ENCODE measurements around the gene SUSD1.

DNA sequence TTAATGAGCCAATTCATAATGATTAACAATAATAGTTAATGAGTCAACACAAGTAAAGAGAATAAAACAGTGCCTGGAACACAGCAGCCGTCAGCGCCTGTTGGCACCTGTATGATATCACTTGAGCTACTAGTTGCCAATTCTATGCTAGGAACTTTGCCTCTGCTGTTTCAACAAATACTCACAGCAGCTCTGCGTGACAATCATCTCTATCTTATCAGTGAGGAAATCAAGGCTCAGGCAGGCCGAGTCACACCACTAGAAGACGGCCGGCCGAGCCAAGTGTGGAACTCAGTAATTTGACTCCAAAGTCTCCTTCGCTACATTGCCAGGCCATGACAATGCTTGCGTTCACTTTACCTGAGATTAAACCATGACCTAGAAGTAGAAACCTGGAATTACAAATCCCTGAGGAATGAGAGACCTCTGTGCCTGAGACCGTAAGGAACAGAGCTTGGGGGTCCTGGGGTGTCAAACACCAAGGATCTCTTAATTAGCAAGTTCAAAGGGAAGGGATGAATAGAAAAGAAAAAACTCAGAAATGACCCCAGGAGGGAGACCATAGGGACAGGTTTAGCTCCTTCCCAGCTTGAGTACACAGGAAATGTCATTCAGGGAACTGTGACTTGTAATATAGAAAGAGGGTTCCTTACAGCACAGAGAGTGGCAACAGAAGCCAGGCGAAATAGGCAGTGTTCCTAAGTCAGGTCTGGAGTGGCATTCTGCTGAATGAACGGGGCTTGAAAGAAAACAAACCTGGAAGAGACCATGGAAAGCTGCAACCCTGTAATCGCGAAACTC is 109.1 kb downstream of the SUSD1 start:
- TF ChIP-seq, protein P1, sequence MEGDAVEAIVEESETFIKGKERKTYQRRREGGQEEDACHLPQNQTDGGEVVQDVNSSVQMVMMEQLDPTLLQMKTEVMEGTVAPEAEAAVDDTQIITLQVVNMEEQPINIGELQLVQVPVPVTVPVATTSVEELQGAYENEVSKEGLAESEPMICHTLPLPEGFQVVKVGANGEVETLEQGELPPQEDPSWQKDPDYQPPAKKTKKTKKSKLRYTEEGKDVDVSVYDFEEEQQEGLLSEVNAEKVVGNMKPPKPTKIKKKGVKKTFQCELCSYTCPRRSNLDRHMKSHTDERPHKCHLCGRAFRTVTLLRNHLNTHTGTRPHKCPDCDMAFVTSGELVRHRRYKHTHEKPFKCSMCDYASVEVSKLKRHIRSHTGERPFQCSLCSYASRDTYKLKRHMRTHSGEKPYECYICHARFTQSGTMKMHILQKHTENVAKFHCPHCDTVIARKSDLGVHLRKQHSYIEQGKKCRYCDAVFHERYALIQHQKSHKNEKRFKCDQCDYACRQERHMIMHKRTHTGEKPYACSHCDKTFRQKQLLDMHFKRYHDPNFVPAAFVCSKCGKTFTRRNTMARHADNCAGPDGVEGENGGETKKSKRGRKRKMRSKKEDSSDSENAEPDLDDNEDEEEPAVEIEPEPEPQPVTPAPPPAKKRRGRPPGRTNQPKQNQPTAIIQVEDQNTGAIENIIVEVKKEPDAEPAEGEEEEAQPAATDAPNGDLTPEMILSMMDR (IDR thresholded peaks at IDR 0.05), result no peak
- TF ChIP-seq POLR2A (IDR thresholded peaks at IDR 0.05), result no peak

Data from lower leg skin (tissue), 3 donors.